Activated CD4-positive, CD25-positive, alpha-beta regulatory T cell treated with anti-CD3 and anti-CD28 coated beads, Interleukin-2, amount 50 U/mL, for 72 hours (primary cell): ENCODE data around the gene TBC1D24.
"Not testable (repeated sequence)": the region's sequence is repeated elsewhere in the genome, so short reads cannot be mapped to it uniquely, and the experiment has no call there.

Experiments
- DNase-seq: peaks from one replicate; pipeline ENCODE4 v3.0.0; 2021

Gene TBC1D24

DNA sequence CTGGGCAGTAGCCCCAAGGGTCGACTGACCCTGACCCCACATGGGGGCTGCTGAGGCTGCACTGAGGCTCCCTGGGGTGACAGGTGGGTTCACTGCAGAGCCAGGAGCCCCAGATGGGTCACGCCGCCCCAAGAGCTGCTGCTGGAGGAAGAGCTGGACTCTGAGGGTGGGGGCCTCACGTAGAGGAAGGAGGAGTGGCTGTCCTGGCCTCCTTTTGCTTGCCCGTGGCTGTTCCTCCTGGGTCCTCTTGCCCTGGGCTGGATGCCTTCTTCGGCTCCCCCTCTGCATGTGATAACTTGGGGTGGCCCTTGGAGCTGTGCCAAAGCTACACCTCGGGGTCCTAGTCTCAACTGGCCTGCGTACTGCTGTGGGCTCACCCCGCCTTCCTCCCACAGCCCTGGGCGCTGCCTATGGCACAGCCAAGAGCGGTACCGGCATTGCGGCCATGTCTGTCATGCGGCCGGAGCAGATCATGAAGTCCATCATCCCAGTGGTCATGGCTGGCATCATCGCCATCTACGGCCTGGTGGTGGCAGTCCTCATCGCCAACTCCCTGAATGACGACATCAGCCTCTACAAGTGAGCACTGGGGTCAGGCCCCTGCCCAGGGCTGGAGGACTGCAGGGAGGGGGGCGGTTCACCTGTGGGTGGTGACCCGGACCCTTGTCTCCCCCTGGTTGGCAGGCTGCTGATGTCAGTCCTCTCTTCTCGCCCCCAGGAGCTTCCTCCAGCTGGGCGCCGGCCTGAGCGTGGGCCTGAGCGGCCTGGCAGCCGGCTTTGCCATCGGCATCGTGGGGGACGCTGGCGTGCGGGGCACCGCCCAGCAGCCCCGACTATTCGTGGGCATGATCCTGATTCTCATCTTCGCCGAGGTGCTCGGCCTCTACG, 44.1 kb downstream of the TBC1D24 start:
- no peak for DNase-seq

DNA sequence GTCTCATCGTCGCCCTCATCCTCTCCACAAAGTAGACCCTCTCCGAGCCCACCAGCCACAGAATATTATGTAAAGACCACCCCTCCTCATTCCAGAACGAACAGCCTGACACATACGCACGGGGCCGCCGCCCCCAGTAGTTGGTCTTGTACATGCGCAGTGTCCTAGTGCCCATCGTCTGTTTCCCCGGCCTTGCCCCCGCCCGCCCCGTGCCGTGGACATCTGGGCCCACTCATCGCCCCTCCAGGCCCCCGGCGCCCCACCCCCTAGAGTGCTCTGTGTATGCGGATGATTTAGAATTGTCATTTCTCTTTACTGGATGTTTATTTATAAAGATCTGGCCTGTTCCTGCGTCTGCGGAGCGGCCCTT, 44.8 kb downstream of the TBC1D24 start:
- DNase-seq, result no peak

DNA sequence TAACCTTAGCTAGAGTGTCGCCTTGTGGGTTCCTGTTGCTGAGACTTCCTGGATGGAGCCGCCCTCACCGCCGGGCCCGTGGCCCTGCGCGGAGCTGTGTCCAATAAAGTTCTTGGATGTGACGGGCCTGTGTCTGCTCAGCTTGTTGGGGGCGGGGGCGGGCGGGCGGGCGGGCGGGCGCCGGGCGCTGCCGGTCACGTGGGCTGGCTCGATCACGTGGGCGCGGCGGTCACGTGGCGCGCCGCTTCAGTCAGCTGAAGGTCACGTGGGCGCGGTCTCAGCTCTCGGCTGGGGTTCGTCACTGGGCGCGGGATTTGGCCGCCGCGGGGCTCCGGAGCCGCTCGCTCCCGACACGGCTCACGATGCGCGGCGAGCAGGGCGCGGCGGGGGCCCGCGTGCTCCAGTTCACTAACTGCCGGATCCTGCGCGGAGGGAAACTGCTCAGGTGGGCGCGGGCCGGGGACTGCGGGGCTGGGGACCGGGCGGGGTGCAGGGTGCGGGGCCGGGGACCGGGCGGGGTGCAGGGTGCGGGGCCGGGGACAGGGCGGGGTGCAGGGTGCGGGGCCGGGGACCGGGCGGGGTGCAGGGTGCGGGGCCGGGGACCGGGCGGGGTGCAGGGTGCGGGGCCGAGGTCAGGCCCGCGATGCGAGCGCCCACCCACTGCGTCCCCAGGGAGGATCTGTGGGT, 45.3 kb downstream of the TBC1D24 start, which contains the start of gene AMDHD2:
AMDHD2 (plus strand) TSS at position 275 of the 687 bp plus-strand sequence; CDS start at position 363, 88 bp downstream.
- peak; percentile 91 for DNase-seq

DNA sequence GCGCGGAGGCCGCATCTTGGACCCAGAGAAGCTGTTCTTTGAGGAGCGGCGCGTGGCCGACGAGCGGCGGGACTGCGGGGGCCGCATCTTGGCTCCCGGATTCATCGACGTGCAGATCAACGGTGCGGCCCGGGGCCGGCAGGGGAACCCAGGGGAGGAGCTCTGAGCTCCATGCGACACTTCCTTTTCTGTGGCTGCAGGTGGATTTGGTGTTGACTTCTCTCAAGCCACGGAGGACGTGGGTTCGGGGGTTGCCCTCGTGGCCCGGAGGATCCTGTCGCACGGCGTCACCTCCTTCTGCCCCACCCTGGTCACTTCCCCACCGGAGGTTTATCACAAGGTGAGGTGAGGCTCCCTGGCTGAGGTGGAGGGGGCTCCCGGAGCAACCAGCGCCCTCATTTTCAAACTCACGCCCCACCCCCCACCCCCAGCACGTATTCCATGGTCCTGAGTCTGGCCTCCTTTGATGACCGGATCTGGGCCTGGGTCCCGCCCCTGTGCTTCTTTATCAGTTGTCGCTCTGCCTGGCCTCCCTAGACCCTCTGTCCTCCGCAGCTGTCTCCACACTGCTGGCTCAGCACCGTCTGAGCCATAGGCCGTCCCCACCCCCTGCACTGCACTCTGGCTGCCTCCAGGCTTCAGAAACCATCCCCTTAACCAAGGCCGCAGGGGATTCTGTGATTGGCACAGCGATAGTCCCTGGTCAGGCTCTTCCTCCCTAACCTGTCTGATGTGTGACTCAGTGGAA, 46.0 kb downstream of the TBC1D24 start:
- peak; percentile 58 for DNase-seq

DNA sequence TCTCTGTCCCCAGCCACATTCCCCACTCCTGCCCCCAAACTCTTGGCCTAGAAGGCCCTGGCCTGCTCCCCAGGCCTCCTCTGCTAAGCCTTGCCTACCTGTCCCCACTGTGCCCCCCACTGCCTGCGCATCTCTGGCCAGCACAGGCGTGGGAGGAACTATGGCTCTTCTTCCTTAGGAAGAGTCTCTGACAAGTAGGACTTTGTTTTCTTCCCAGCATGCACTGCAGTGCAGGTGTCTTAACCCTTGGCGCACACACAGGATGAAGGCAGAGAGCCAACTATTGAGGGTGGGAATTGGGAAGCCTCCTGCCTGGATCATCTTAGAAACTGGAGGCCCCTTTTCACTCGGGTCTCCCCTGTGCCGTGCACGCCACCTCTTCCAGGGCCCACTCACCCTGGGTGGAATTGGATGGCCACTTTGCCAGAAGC, 48.9 kb downstream of the TBC1D24 start:
- DNase-seq, result no peak

DNA sequence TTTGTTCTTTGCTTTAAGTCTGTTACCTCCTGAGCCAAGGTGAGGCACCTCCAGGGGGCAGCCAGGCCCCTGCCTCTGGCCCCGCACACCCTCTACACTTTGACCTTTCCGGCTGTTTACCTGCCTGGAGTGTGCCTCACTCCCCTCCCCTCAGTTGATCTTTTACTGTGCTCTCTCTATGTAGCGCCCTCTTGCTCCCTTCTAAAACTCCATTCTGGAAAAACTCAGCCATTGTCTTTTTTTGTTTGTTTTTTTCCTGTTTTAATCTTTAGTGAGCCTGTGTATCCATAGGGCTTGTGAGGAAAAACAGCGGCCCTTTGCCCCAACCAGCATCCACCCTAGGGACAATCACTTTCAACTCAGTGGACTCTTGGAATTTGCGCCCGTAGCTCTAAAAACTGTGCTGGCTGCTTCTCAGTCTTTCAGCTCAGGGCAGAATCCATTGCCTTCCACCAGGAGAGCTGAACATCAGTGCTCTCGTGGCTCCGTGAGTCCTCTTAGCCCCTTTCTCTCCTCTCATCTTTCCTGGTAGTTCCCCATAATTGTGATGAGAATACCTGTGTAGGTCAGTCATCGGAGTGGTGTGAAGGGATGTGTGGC, 49.5 kb downstream of the TBC1D24 start:
- DNase-seq, result no peak

DNA sequence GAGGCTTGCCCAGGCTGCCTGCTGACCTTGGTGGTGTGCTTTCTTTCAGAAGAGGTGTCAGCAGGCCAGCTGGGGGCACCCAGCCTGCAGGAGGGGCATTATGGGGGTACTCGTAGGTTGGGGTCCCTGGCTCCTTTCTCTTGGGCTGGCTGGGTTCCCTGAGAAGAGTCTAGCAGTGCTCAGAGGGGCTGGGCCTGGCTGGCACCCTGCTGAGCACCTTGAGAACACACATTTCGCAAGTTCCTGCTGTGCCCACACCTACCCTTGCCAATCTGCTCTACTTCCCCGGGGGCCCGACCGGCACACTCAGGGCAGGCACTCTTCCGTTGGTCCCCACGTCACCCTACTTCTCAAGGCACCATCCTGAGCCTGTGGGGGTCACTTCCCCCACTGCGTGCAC, 51.2 kb downstream of the TBC1D24 start:
- DNase-seq, result no peak

DNA sequence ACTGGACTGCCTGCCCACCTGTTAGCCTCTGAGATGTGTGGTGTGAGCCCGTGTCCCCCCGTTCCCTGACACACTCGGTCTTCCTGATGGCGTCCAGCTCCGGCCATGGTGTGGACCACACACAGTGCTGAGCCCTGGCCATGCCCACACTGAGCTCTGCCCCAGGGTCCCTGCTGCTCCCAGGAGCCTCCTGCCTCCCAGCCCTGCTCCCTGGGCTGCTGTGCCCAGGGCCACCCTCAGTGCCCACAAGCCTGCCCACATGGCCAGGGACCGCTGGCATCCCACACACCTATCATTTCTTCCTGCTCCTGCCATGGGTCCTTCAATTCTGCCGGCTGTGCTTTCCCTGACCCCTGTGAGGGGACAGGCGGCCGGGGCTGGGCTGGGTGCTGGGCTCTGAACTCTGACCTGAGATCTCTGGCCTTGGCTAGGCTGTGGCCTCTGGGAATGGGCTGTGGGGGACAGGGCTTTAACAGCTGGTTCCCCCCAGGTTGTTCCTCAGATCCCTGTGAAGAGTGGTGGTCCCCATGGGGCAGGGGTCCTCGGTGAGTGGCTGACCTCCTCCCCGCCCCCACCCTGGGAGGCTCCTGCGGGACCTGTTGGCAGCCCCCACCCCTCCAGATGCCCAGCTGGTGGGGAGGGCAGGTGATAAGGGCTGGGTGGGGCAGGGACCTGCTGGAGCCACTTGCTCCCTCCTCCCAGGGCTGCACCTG, 52.3 kb downstream of the TBC1D24 start:
- DNase-seq, result no peak

DNA sequence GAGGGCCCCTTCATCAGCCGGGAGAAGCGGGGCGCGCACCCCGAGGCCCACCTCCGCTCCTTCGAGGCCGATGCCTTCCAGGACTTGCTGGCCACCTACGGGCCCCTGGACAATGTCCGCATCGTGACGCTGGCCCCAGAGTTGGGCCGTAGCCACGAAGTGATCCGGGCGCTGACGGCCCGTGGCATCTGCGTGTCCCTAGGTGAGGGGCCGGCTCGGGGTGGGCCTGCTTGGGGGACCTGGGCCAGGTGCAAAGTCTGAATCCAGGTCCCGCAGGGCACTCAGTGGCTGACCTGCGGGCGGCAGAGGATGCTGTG, 52.8 kb downstream of the TBC1D24 start:
- DNase-seq, result no peak

DNA sequence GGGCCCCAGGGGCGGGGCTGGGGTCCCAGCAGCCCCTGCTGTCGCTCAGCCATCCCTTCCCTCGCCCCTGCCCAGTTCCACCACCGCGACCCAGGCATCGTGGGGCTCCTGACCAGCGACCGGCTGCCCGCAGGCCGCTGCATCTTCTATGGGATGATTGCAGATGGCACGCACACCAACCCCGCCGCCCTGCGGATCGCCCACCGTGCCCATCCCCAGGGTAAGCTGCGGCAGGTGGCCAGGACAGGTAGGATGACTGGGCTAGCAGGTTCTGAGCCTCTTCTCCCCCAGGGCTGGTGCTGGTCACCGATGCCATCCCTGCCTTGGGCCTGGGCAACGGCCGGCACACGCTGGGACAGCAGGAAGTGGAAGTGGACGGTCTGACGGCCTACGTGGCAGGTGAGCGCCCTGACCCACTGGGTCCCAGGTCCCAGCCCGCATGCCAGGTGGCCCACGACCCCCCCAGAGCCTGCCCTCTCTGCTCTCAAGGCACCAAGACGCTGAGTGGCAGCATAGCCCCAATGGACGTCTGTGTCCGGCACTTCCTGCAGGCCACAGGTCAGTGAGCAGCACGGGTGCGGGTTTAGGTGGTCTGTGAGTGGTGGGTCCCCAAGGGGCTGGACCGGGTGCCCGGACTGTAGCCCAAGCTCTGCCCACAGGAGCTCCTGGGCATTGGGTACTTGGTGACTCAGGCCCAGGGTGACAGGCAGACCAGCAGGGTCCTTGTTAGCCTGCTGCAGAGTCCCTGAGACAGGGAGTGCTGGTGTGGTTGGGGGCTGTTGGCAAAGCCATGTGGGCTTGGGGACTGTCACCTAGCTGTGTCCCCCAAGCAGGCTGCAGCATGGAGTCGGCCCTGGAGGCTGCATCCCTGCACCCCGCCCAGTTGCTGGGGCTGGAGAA, 53.5 kb downstream of the TBC1D24 start:
- no peak for DNase-seq

DNA sequence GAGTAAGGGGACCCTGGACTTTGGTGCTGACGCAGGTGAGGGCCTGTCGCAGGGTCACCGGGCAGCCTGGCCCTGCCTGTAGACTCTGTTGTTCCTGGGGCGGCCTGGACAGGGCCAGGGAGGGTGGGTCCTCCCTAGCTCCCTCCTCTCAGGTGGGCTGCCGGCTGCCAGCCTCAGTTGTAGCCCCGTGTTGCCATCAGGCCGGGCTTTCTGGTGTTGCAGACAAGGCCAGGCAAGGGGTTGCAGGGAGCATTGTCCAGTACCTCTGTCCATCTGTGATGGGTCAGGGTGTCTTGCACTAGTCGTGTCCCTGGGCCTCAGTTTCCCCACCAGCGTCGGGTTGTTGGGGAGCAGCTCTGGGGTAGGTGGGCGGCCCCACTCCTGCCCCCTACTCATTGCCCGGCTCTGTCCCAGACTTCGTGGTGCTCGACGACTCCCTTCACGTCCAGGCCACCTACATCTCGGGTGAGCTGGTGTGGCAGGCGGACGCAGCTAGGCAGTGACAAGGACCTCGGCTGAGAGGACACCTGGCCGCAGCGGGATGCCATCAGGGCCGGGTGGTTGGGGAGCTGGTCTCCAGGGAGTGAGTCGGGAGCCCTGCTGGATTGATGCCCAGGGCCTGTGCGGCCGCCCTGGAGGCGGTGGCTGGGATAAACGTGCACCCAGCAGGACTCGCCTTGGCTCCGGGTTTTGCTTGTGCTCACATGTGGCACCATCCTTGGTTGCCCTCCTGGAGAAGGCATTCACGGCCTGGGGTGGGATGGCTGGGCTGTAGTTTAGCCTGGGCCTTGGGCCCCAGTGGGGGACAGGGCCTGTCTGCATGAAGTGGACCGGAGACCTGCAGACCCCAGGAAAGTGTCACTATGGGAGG, 54.4 kb downstream of the TBC1D24 start:
- DNase-seq, result no peak

DNA sequence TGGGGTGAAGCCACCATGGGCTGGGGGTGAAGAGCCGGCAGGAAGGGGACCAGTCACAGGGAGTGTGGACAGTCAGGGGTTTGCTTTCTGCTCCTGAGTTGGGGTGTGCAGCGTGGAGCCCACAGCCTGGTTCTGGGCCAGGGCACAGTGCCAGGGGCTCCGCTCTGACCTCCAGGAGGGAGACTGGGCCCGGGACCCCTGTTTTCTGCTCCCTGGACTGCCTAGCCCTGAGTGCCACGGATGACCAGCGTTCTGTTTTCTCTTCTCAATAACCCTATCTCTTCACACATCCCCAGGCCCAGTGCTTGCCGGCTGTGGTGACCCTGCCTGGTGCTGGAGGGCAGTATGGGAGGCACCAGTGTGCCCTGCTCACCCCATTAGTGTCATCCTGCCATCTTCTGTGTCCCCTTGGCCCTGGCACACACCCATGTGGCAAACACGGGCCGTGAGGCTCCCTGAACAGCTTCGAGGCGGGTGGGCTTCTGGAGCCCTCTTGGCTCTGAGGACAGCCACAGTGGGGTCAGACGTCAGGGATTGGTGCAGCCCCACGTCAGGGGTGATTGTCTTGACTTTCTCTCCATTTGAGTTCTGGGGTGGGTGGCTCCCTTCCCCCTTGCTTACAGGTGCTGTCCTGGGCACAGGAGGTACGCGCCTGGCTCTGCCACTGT, 55.2 kb downstream of the TBC1D24 start:
- DNase-seq, result no peak

DNA sequence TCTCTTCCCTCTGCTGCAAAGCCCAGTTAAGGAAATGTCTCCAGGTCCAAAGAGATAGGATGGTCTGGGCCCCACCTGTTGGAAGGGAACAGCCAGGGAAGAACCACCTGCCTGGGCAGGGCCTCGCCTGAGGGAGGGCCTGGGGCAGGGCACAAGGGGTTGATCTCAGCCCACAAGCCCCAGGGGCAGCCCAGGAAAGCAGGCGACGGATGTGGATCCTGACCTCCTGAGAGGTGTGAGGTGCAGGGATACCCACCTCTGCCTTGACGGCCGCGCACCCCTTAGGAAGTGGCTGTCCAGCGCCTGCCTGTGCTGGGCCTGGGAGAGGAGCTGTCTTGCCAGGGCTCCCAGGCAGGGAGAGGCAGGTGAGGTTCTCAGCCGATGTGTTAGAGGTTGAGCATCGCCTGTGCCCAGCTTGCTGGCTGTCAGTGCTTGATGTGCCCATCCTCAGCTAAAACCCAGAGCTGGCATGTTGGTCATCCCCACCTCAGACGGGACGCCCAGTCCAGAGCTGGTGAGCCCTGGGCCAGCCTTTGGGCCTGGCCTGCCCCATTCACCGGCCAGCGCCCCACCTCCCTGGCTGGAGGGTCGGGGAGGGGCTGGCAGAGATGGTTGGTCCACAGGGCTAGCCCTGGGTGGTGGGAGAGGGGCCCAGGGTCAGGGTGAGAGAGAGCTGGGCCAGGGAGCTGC, 55.8 kb downstream of the TBC1D24 start:
- DNase-seq, result no peak

DNA sequence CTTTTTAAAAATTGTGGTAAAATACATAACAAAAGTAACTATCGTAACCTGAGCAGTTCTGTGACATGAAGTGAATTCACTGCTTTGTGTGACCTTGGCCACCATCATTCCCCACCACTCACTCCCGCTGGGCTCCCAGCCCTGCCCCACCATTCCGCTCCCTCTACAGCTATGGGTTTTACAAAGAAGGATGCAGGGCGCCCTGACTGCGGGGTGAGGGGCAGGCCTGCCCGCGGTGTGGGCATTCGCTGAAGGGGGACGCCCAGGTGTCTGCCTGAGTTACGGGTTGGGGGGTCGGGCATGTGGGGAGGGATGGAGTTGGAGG, 56.4 kb downstream of the TBC1D24 start, which contains the start of gene CEMP1:
CEMP1 (minus strand) TSS at position 38 of the 325 bp plus-strand sequence. CDS start 335 bp downstream, outside the sequence.
- no peak for DNase-seq

DNA sequence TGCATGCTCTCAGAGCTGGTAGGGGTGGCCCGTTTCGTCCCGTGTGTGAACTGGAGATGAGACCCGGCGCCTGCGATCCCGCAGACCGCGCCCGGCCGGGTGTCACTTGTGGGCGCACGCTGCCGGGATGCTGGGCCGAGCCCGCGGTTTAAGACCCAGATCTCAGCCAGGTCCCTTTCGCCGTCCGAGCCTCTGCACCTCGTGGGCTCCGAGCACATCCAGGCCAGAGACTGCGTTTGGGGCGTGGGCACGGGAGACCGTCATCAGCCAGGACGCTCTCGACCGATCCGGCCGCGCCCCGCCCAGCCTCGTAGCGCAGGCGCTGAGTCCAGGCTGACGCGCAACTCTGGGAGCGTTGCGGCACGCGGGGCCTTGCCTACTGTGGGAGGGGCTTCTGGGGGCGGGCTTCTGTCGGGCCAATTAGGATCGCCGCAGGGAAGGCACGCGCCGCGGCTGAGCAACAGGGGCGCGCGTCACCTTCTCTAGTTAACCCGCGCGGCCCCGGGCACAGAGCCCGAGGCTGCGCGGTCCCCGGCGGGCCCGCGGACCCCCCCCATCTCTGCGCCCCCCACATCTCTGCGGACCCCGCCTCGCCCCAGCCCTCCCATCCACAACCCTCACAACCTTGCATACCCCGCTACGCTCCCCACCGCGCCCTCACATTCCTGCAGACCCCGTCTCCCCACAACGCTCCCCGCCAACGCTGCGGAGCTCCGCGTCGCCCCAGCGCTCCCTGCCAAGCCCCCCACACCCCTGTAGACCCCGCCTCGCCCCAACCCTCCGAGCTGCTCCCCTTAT, 57.0 kb downstream of the TBC1D24 start:
- DNase-seq, result peak; percentile 98

DNA sequence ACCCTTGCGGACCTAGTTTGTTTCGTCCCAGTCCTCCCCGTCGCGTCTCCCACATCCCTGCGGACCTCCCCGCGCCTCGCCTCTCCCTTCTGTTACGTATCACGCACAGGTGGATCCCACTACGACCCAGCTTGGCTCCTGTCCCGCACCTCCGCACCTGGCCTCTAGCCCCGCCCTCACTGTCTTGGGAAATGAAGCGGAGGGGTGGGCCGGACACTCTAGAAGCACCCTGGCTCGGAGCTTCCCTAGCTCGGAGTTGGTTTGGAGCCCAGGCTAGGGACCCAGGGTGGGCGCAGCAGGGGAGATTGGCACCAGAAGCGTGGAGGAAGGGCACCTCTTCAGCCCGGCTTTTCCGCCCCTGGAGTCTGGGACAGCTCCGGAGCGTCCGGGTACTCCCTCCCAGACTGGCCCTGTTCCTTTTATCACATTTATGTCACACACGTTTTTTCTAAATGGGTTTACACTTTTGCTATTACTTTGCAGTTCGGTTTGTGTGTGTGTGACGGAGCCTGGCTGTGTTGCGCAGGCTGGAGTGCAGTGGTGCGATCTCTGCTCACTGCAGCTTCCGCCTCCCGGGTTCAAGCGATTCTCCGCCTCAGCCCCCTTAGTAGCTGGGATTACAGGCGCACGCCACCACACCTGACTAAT, 57.7 kb downstream of the TBC1D24 start:
- DNase-seq, result peak; percentile 63

DNA sequence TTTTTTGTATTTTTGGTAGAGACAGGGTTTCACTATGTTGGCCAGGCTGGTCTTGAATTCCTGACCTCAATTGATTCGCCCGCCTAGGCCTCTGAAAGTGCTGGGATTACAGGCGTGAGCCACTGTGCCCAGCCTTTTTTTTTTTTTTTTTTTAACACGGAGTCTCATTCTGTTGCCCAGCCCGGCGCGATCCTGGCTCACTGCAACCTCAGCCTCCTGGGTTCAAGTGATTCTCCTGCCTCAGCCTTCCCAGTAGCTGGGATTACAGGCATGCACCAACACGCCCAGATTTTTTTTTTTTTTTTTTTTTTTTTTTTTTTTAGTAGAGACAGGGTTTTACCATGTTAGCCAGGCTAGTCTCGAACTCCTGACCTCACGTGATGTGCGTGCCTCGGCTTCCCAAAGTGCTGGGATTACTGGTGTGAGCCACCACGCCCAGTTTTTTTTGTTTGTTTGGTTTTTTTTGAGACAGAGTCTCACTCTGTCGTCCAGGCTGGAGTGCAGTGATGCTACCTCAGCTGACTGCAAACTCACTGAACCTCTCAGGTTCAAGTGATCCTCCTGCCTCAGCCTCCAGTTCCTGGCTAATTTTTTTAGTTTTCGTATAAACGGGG, 58.3 kb downstream of the TBC1D24 start:
- not testable (repeated sequence) for DNase-seq
